ENCODE data around the gene DHX58.

- TF ChIP-seq HDGF (IDR thresholded peaks at IDR 0.05) (no peak), EP300 (IDR thresholded peaks at IDR 0.05; ENCODE audit: borderline replicate concordance in 1 of 2, control insufficient read depth in 1 of 2, low read depth in 2 of 2, low read length in 2 of 2) (no peak), POLR2AphosphoS5 (IDR thresholded peaks at IDR 0.05; ENCODE audit: low read length) (no peak), CTCF (IDR thresholded peaks at IDR 0.05 in 2 of 3, conservative IDR thresholded peaks at IDR 0.05 in 1 of 3; ENCODE audit: control insufficient read depth in 2 of 3, extremely low read depth in 1 of 3, insufficient read depth in 1 of 3, low read depth in 3 of 3, low read length in 3 of 3) (no peak), JUND (IDR thresholded peaks at IDR 0.05; ENCODE audit: low read depth, low read length) (no peak), MTA2 (IDR thresholded peaks at IDR 0.05; ENCODE audit: low read depth) (no peak)
Measured at GRCh38 chr17:42160531-42160910, 48.0 kb upstream of the DHX58 start.
